ENCODE measurements around the gene RBMS2. TPM values are rescaled to one million over a fixed set of nuclear protein-coding genes. Genes with fewer than 3 reads are reported as not detected.

The RBMS2 gene
- total RNA-seq, 4 donors from 2014 or later: 17.3 to 55.1 (median 25.2) TPM

- Histone ChIP-seq H3K36me3 (no peaks in the 10 kb centered on the region), H3K4me3 (no peak overlapping the region), H3K27ac (no peak overlapping the region), H3K4me1 (peaks cover 0 to 30% (median 2%) of the 10 kb centered on the region in 4 donors), H3K27me3 (no peaks in the 10 kb centered on the region), H3K9me3 (no peaks in the 10 kb centered on the region)
- in situ Hi-C loops (cut with MboI; ENCODE audit: low pct_ligation_motif_present in 1 of 4, low pct_unique_long_range_greater_than_20kb in 1 of 4, low sequenced_read_pairs in 3 of 4) (loop anchor here in 2 of 4 donors (10.0 kb wide), 1 partner anchor 57 kb away; no protein-coding TSS in a partner anchor), intact Hi-C loops (cut with DNase I; ENCODE audit: low total_unique reads) (no loop called here)
- no peak for TF ChIP-seq POLR2A (IDR thresholded peaks at IDR 0.05)
- no peak for TF ChIP-seq EP300 (IDR thresholded peaks at IDR 0.05; ENCODE audit: low read depth)
- TF ChIP-seq POLR2AphosphoS5 (IDR thresholded peaks at IDR 0.05): no peak
- TF ChIP-seq CTCF (IDR thresholded peaks at IDR 0.05): no peak
- DNase-seq: no peak
- WGBS, 2 donors (ENCODE audit: low coverage in 1 of 2): 73% methylated on average over 2 of the region's 2 CpGs; no CpG with 5 or more reads in 1 of the 2 donors
Observed at GRCh38 chr12:56517854-56518253, 3.8 kb upstream of the RBMS2 start.

GRCh38 chr12:56518570-56518969, 3.0 kb upstream of the RBMS2 start:
- Histone ChIP-seq H3K4me1 (peaks cover 0 to 36% (median 6%) of the 10 kb centered on the region in 4 donors), H3K9me3 (no peaks in the 10 kb centered on the region), H3K27ac (no peak overlapping the region), H3K27me3 (no peaks in the 10 kb centered on the region), H3K36me3 (no peaks in the 10 kb centered on the region), H3K4me3 (no peak overlapping the region)
- in situ Hi-C loops (cut with MboI; ENCODE audit: low pct_ligation_motif_present in 1 of 4, low pct_unique_long_range_greater_than_20kb in 1 of 4, low sequenced_read_pairs in 3 of 4) (loop anchor here in 2 of 4 donors (10.0 kb wide), 1 partner anchor 56 kb away; no protein-coding TSS in a partner anchor), intact Hi-C loops (cut with DNase I; ENCODE audit: low total_unique reads) (no loop called here)
- WGBS, 2 donors (ENCODE audit: low coverage in 1 of 2): 26 to 34% methylated on average over 2 of the region's 2 CpGs
- DNase-seq: no peak
- TF ChIP-seq CTCF (IDR thresholded peaks at IDR 0.05) (no peak), POLR2A (IDR thresholded peaks at IDR 0.05) (no peak), POLR2AphosphoS5 (IDR thresholded peaks at IDR 0.05) (no peak), EP300 (IDR thresholded peaks at IDR 0.05; ENCODE audit: low read depth) (no peak)

- Histone ChIP-seq H3K27ac (peak overlapping the region; percentile 87 to 91 (median 88)), H3K4me1 (peaks cover 0 to 42% (median 8%) of the 10 kb centered on the region in 4 donors), H3K4me3 (no peak overlapping the region), H3K27me3 (no peaks in the 10 kb centered on the region), H3K36me3 (no peaks in the 10 kb centered on the region), H3K9me3 (no peaks in the 10 kb centered on the region)
- DNase-seq: no peak
- intact Hi-C loops (cut with DNase I; ENCODE audit: low total_unique reads) (loop anchor here (2.0 kb wide), 1 partner anchor 115 kb away; no protein-coding TSS in a partner anchor), in situ Hi-C loops (cut with MboI; ENCODE audit: low pct_ligation_motif_present in 1 of 4, low pct_unique_long_range_greater_than_20kb in 1 of 4, low sequenced_read_pairs in 3 of 4) (no loop called here)
- WGBS, 2 donors (ENCODE audit: low coverage in 1 of 2): 65 to 83% methylated on average over 1 to 3 of the region's 3 CpGs
- TF ChIP-seq EP300 (IDR thresholded peaks at IDR 0.05; ENCODE audit: low read depth) (no peak), POLR2AphosphoS5 (IDR thresholded peaks at IDR 0.05) (no peak), POLR2A (IDR thresholded peaks at IDR 0.05) (no peak)
Observed at GRCh38 chr12:56520048-56520447, 1.6 kb upstream of the RBMS2 start.

- no peaks in the 10 kb centered on the region for H3K9me3 ChIP-seq
- peaks cover 0 to 43% (median 9%) of the 10 kb centered on the region in 4 donors for H3K4me1 ChIP-seq
- H3K27me3 ChIP-seq: no peaks in the 10 kb centered on the region
- no peak for TF ChIP-seq CTCF (IDR thresholded peaks at IDR 0.05)
- no peak for TF ChIP-seq EP300 (IDR thresholded peaks at IDR 0.05; ENCODE audit: low read depth)
- TF ChIP-seq POLR2AphosphoS5 (IDR thresholded peaks at IDR 0.05): no peak
- TF ChIP-seq POLR2A (IDR thresholded peaks at IDR 0.05): no peak
- 40 to 72% methylated on average over 1 of the region's 1 CpG for WGBS, 2 donors (ENCODE audit: low coverage in 1 of 2)
- H3K27ac ChIP-seq: peak overlapping the region; percentile 87 to 91 (median 88)
- H3K4me3 ChIP-seq: no peak overlapping the region
- in situ Hi-C loops (cut with MboI; ENCODE audit: low pct_ligation_motif_present in 1 of 4, low pct_unique_long_range_greater_than_20kb in 1 of 4, low sequenced_read_pairs in 3 of 4): no loop called here
- DNase-seq: no peak
- intact Hi-C loops (cut with DNase I; ENCODE audit: low total_unique reads): loop anchor here (2.0 kb wide), 1 partner anchor 114 kb away; no protein-coding TSS in a partner anchor
- no peaks in the 10 kb centered on the region for H3K36me3 ChIP-seq
Observed at GRCh38 chr12:56520506-56520905, 1.1 kb upstream of the RBMS2 start.

Data from transverse colon (tissue), 4 donors.